ENCODE measurements around the gene SELP.

SELP gene

DNA sequence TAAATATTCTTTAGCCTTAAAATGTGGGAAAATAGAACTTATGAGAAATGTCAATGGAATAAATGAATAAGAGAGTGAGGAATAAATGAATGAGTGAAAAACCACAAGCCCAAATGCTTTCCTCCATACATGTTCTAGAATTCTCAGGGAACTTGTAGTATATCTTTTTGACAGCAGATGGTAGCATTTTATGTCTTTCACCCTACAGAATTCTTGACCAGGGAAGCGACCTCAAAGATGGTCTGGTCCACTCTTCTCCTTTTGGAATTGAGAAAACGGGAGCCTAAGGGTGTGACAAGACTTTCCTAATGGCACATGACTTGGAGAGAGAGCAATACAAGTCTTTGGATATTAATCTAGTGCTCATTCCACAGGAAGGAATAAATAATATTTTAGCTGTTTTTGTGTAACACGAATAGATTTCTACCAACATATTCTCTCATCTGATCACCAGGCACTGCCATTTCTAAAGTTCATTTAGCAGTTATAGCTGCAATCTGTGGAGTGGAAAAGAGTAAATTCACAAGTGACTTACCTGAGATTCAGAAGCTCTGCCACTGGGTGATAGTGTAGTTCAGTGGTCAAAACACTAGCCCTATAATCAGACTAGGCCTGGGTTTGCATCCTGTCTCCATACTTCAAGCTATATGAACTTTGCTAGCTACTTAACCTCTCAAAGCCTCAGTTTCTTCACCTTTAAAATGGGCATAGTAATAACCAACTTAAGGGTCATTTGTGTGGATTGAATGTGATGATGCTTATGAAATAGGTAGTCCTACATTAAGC is 28.6 kb downstream of the SELP start:
- H3K36me3 ChIP-seq (ENCODE audit: insufficient read depth, low read length), result no peaks in the 10 kb centered on the region
- no peaks in the 10 kb centered on the region for H3K4me1 ChIP-seq (ENCODE audit: insufficient read depth, low read length)
- H3K9me3 ChIP-seq (ENCODE audit: control insufficient read depth, insufficient read depth, low read length), result no peaks in the 10 kb centered on the region
- H3K9ac ChIP-seq (ENCODE audit: low read depth, low read length), result no peak overlapping the region

DNA sequence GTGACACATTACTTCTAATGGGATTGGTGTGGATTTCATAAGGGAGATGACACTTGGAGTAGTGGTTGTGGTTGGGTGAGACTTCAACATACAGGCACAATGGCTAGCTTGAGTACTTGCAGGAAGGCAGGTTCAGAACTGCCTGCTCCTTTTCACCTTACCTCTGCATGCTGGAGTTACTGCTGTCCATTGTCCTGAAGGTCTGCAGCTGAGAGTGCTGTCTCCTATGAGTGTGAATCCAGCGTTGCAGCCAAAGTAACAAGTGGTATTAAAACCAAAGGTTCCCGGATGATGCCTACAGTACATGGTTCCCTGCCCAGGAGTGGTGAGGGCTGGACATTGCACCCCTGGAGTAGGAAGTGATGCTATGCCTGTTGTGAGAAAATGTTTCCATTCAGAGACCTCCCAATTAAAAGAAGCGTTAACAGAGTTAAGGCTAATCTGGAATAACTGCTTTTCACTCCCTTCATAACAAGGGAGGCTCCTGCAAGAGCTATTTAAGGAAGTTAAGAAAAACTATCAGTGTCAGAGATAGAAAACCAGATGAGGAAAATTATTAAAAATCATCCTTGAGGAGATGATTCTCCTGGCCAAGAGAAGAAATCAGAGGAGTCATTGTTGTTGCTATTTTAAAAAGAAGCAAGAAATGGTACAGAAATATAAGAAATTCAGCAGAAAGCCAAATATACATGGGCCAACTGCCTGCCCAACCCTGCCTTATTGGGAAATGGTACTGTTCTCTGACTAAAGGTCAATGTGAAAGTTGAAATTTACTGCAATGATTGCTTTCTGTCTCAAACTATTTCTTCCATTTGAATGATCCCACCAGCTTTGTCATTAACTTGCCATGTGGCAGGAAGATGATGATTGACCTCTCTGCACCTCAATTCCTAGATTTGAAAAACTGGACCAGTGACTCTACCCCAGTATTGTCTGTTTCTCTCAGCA is 33.9 kb downstream of the SELP start:
- Histone ChIP-seq H3K9me3 (ENCODE audit: control insufficient read depth, insufficient read depth, low read length) (no peaks in the 10 kb centered on the region), H3K36me3 (ENCODE audit: insufficient read depth, low read length) (no peaks in the 10 kb centered on the region), H3K9ac (ENCODE audit: low read depth, low read length) (no peak overlapping the region), H3K4me1 (ENCODE audit: insufficient read depth, low read length) (no peaks in the 10 kb centered on the region)

DNA sequence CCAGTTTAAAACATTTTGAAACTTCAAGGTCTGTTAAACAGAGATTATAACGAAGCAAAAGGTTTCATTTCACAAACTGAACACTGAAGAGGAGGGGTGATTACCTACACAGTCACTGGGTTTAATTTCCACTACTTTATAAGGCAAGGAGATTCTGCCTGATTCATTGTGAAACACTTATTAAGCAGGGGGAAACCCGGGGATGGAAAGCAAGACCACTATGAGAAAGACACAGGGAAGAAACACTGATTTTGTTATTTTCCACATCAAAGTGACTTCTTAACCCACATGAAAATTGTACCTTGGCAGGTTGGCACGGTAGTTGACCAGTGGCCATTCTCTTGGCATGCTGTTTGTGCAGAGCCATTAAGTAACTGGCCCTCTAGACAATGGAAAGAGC is 35.5 kb downstream of the SELP start:
- no peak overlapping the region for H3K9ac ChIP-seq (ENCODE audit: low read depth, low read length)
- H3K36me3 ChIP-seq (ENCODE audit: insufficient read depth, low read length), result no peaks in the 10 kb centered on the region
- no peaks in the 10 kb centered on the region for H3K9me3 ChIP-seq (ENCODE audit: control insufficient read depth, insufficient read depth, low read length)
- H3K4me1 ChIP-seq (ENCODE audit: insufficient read depth, low read length), result no peaks in the 10 kb centered on the region

DNA sequence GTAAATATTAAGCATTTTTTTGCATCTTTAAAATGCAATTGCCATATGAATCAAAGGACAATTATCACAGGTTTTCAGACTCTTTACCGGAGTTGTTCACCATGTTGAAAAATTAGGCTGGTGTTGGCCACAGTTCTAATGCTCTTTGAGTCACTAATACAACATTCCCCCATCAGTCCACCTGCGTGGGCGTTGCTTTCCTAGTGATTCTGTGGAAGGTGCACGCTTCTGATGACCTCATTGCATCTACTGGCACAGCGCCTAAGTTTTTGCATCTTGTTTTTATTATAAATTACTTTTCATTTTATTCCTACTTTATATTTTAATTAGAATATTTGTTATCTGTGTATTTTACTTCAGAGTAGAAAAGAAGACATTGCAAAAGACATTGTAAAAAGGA is 39.0 kb downstream of the SELP start:
- Histone ChIP-seq H3K9ac (ENCODE audit: low read depth, low read length) (no peak overlapping the region), H3K36me3 (ENCODE audit: insufficient read depth, low read length) (no peaks in the 10 kb centered on the region)

DNA sequence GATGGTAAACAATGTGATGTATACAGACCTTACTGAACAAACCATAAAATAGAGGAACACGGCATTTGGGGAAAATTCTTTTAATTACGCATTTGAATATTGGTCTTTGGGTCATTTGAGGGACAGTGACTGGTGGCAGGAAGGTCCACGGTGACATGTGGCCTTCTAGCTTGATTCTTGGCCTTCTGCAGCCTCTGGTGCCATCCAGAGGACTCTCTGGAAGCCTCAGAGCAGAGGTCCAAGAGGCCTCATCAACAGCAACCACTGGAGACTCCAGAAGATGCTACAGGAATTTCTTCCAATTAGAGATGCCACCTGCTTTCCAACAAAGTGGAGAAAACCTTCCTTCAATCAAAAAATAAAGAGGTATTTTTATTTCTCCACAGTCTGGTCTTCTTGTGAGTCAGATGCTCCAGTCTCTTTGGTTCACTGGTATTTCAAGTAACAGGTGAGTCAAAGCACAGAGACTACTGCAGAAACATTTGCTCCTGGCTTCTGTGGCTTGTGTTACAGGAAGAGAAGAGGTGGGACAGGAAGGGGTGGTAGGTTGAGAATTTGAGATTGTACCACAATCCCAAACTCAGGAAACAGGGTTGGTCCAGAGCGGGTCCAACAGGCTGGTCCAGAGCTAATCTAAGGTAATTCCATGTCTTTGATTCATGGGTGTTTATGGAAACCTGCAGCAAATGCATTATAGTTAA is 41.0 kb downstream of the SELP start:
- Histone ChIP-seq H3K9ac (ENCODE audit: low read depth, low read length) (no peak overlapping the region), H3K9me3 (ENCODE audit: control insufficient read depth, insufficient read depth, low read length) (no peaks in the 10 kb centered on the region), H3K4me1 (ENCODE audit: insufficient read depth, low read length) (no peaks in the 10 kb centered on the region), H3K36me3 (ENCODE audit: insufficient read depth, low read length) (no peaks in the 10 kb centered on the region)

More for the DNA sequence above, 39.0 kb downstream of the SELP start:
- H3K4me1 ChIP-seq (ENCODE audit: insufficient read depth, low read length), result no peaks in the 10 kb centered on the region
- H3K9me3 ChIP-seq (ENCODE audit: control insufficient read depth, insufficient read depth, low read length), result no peaks in the 10 kb centered on the region

DNA sequence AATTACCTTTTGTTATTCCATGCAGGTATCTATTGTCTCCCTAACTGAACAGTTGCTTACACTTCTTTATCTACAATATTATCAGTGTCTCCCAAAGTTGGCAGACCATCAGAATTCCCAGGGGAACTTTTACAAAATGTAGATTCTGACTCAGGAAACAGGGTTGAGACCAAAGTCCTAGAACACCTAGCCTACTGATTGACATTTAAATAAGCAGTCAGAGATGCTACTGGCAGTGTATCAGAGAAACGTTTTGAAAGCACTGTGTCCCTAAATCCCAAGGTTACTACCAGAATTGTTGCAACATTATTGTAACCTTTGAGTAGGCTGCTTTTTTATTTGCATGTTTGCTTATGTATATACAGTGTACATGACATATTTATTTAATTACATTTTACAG is 41.8 kb downstream of the SELP start:
- no peak overlapping the region for H3K9ac ChIP-seq (ENCODE audit: low read depth, low read length)
- no peaks in the 10 kb centered on the region for H3K9me3 ChIP-seq (ENCODE audit: control insufficient read depth, insufficient read depth, low read length)
- H3K4me1 ChIP-seq (ENCODE audit: insufficient read depth, low read length), result no peaks in the 10 kb centered on the region
- no peaks in the 10 kb centered on the region for H3K36me3 ChIP-seq (ENCODE audit: insufficient read depth, low read length)

DNA sequence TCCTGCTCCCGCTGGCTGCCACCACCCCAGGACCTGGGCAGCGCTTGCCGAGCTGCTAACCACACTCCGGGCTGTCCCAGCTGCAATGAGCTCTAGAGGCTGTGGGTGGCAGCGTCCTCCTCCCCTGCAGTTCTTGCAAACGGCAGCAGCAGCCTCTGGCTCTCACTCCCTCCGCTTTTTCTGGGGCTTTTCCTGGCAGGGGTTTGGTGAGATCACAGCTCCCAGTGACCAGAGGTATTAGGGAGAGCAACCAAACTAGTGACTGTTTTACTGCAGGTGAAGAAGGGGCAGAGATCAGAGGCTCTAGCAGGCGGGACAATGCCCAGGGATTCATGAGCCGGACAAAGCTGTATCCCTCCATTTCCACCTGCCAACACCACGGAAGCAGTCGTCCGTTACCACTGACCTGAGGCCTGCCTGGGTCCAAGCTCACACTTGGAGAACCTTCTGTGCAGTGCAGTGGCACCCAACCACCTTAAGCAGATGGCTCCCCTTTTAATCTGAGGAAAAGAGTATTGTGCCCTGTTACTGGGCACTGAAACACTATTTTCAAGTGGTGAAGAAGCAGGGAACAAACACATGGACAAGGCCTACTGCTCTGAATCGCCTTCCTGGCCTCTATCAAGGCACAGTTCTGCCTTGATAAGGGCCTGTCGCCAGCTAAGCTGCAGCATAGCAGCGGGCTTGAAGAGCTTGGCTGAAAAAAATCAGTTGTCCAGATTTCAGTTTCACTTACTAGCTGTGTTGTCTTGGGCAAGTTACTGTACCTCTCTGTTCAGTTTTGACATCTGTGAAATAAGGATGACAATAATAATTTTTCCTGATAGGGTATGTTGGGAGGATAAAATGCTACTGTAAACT is 43.3 kb downstream of the SELP start, which contains the start of gene F5:
Gene F5 (minus strand): TSS at position 87 of the 861 bp plus-strand sequence. CDS start 95 bp downstream, outside the sequence.
- H3K9me3 ChIP-seq (ENCODE audit: control insufficient read depth, insufficient read depth, low read length), result no peaks in the 10 kb centered on the region
- H3K9ac ChIP-seq (ENCODE audit: low read depth, low read length), result peak within 1 kb of the TSS; percentile 47; the same call in 1 of the 2 replicates
- H3K4me1 ChIP-seq (ENCODE audit: insufficient read depth, low read length), result no peaks in the 10 kb centered on the region
- H3K36me3 ChIP-seq (ENCODE audit: insufficient read depth, low read length), result no peaks in the 10 kb centered on the region

DNA sequence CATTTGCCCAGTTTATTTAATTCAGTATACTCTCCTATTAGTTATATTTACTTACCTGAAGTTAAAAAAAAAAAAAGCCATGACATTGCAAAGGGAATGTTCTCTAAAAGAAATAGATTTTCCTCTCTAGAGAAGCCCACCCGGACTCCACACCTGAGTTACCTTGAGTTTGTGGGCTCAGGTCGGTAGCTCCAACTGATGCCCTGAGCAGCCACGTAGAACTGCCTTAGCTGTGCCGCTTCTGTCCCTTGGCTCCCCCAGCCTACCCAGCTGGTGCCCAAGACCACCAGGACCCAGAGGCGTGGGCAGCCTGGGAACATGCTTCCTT is 43.9 kb downstream of the SELP start:
- Histone ChIP-seq H3K9ac (ENCODE audit: low read depth, low read length) (peak overlapping the region; percentile 47; the same call in 1 of the 2 replicates), H3K36me3 (ENCODE audit: insufficient read depth, low read length) (no peaks in the 10 kb centered on the region), H3K4me1 (ENCODE audit: insufficient read depth, low read length) (no peaks in the 10 kb centered on the region), H3K9me3 (ENCODE audit: control insufficient read depth, insufficient read depth, low read length) (no peaks in the 10 kb centered on the region)

DNA sequence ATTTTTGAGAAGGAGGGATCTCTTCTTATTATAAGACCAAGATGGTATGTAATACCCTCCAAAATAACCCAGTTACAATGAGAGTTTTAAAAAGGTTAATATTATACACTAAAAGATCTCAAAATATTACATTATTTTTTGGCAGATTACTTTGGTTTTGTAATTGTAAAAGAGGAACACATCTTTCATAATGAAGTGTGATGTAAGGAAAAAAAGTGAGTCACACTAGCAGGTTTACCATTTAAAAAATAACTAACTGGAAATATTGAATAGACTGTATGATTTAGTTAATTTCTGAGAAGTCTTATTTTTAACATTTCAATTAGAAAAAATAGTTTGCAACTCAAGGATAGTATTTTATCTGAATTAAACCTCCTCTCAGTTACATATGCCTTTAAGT is 44.7 kb downstream of the SELP start:
- Histone ChIP-seq H3K9me3 (ENCODE audit: control insufficient read depth, insufficient read depth, low read length) (no peaks in the 10 kb centered on the region), H3K36me3 (ENCODE audit: insufficient read depth, low read length) (no peaks in the 10 kb centered on the region), H3K9ac (ENCODE audit: low read depth, low read length) (no peak overlapping the region), H3K4me1 (ENCODE audit: insufficient read depth, low read length) (no peaks in the 10 kb centered on the region)

DNA sequence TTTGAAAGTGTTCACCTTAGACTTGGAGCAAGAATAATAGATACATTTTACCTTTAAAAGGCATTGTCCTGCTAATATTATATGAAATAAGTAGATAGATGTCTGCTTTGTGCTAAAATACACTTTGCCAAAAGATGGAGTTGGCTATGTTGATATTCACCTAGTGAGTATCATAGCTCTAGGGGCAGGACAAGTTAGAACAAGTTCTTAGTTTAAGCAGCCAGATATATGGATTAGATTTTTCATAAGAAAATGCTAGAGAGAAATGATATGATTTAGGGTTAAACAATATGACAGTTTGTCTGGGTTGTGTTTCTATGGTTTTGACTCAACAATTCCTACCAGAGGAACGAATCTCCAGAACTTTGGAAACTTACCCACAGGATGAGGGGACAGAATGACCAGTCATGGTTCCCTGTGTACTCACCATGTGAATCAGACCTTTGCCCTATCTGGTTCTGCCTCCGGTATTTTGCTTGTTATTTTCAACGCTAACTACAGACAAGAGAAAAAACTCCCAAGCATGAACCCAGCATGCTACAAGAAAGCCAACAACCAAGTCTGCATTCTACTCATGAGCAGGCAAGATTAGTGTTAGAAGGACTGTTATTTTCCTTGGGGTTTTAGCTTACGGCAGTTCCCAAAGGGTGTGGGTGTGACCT is 45.3 kb downstream of the SELP start:
- no peaks in the 10 kb centered on the region for H3K9me3 ChIP-seq (ENCODE audit: control insufficient read depth, insufficient read depth, low read length)
- H3K9ac ChIP-seq (ENCODE audit: low read depth, low read length), result no peak overlapping the region
- no peaks in the 10 kb centered on the region for H3K4me1 ChIP-seq (ENCODE audit: insufficient read depth, low read length)
- H3K36me3 ChIP-seq (ENCODE audit: insufficient read depth, low read length), result no peaks in the 10 kb centered on the region

DNA sequence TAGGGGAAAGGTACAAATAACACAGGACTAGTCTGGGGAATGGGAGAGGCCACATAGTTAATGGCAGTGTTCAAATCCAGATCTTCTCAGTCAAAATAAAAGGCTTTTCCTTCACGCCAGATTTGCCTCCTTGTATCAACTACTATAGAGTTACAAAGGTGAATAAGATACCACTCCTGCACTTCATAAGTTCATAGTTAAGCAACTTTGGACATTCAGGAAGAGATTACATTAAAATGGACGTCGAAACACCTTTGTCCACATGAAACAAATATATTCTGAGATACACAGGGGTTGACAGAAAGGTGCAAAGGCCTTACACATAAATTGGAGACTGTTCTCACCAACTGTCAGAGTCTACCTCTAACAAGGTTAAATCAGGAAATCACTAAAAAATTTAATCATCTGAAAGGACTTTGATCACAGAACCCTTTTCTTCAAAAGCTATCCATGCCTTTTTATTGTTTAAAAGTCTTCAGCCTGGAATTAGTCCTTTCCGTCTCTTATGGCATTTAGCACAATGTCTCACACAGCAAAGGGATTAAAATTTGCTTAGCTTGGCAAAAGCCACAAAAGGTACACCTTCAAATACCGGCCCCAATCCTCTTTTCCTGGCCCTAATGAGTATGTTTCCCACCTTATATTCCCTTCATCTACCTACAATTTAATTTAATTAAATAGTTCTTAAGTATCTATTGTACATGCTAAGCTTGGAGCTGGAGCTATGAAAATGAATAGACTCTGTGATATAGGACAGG is 51.8 kb downstream of the SELP start:
- no peaks in the 10 kb centered on the region for H3K36me3 ChIP-seq (ENCODE audit: insufficient read depth, low read length)
- no peaks in the 10 kb centered on the region for H3K9me3 ChIP-seq (ENCODE audit: control insufficient read depth, insufficient read depth, low read length)
- no peak overlapping the region for H3K9ac ChIP-seq (ENCODE audit: low read depth, low read length)
- H3K4me1 ChIP-seq (ENCODE audit: insufficient read depth, low read length), result no peaks in the 10 kb centered on the region

DNA sequence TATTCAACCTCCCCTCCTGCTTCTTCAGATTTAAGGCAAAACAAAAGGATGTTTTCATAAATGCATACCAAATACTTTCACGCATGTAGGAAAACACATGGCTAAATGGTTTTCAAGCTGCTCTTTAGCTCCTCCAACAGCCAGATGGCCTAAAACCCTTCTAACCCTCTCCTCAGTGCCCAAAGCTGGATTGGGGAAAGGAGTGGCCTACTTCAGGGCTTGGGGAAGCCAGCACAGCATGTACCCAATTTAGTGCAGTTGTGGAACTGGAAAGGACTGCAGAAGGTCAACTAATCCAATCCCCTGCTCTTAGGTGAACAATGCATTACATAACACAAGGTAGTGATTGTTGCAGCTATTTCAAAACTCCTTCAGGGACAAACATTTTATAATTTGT is 53.0 kb downstream of the SELP start:
- H3K9ac ChIP-seq (ENCODE audit: low read depth, low read length), result no peak overlapping the region

More for the DNA sequence above, 53.0 kb downstream of the SELP start:
- no peaks in the 10 kb centered on the region for H3K36me3 ChIP-seq (ENCODE audit: insufficient read depth, low read length)
- H3K4me1 ChIP-seq (ENCODE audit: insufficient read depth, low read length), result no peaks in the 10 kb centered on the region
- H3K9me3 ChIP-seq (ENCODE audit: control insufficient read depth, insufficient read depth, low read length), result no peaks in the 10 kb centered on the region
